GM18511 (cell line): ENCODE data around the gene LMOD2.

Experiments
- ATAC-seq: cut with Tn5 transposase; IDR thresholded peaks from one replicate; pipeline ENCODE4 v1.9.1; 2021; ENCODE audit warnings: mild to moderate bottlenecking, moderate library complexity; ENCODE audit not compliant: unreplicated experiment

LMOD2 gene

DNA sequence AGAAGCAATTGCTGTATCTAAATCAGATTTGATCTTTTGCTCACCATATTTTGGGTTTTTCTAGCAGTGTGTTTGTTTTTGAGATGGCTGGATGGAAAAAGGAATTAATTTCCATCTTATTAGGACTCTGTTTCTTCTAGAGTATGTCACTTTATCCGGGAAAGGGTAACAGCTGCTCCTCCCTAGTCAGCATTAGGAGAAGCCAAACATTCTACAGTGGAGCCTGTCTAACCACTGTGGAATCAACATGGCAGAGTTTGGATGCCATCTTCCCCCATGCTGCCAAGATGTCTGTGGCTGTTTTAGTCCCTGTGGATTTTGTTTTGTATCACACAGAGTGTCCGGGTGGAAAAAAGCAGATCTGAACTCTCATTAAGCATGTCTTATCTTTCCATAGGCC is 16.0 kb upstream of the LMOD2 start:
- no peak for ATAC-seq

DNA sequence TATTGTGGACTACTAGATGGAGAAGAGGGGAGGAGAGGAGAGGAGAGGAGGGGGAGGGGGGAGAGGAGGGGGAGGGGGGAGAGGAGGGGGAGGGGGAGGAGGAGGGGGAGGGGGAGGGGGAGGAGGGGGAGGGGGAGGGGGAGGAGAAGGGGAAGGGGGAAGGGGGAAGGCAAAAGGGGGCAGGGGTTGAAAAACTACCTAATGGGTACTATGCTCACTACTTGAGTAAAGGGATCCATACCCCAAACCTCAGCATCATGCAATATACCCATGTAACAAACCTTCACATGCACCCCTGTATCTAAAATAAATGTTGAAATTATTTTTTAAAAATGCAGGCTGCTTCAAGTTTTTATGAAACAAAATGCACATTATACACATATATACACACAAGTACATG is 15.1 kb upstream of the LMOD2 start:
- ATAC-seq: no peak

DNA sequence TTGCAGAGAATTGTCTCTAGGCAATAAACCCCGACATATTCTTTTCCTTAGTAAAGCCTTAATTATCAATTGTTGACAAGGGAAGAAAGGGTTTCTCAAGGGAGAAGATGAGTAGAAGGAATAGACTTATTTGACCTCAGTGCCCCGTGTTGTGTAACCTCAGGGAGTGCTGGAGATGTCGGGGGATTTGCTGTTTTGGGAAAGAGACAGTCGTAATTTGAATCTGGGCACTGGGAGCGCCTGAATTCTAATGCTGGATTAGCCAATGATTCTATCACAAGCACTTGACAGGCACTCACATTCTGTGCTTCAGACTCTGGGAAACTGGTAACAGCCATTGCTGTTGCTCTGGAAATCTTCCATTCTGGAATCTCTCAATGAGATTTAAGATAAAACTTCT is 13.8 kb upstream of the LMOD2 start:
- ATAC-seq: no peak

DNA sequence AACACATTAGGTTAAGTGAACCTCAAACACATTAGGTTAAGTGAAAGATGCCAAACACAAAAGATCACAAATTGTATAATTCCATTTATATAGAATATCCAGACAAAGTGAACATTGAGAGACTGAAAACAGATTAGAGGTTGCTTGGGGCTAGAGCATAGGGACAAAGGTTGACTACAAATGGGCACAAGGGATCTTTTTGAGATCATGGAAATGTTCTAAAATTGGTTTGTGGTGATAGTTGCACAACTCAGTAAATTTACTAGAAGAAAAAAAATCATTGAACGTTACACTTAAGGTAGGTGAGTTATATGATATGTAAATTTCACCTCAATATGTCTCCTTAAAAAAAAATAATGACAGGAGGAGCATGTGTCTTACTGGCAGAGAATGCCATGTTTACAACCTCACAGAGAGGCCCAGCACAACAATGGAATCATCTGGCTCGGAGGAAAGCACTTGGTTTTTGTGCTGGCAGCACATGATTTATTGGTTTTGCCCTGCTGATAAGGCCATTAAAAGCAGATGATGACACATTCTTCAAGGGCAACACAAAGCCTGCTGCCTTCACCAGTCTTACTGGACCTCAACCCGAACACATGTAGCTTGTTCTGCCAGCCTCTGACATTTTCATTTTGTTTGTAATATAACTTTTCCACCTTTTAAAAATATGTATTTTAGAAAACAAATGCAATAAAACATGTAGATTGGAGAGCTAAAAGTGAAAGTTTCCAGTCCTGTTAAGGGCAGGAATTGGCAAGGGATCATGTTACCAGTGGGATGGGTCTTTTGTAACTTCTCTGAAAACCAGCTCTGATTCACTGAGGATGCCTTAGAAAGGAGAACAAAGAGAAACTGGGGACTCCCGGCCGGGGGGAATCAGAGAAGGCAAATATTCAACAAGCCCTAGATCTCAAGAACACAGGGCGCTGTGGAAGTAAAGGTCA is 11.9 kb upstream of the LMOD2 start:
- ATAC-seq: no peak

DNA sequence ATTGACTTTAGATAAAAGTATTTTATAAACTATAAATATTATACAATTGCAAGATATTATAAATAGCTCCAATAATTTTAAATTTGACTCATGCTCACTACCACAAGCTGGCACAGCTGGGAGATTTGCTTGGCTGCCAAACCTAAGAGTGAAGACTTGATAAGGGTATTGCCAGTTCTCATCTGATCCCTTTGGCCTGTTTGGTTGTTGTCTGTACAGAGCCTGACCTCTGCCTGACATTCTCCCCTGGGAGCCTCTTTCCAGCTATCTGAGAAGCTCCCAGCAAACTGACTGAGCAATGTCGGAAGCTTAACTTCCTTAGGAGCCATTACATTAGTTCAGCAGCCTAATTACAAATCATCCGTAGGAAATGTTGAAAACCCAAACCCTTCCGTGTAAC is 10.2 kb upstream of the LMOD2 start:
- ATAC-seq: no peak

DNA sequence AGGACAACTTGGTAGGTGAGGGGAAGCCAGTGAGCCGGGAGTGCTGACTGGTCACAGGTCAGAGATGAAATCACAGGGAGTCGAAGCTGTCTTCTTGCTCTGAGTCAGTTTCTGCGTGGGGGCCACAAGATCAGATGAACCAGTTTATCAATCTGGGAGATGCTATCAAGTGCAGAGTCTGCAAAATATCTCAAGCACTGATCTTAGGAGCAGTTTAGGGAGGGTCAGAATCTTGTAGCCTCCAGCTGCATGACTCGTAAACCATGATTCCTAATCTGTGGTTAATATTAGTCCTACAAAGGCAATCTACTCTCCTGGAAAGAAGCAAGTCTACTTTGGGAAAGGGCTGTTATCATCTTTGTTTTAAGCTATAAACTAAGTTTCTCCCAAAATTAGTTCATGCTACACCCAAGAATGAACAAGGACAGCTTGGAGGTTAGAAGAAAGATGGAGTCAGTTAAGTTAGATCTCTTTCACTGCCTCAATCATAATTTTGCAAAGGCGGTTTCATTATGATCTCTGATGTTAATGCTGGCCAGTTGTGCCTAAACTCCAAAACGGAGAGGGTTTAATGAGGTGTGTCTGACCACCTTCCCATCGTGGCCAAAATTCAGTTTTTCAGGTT is 8.4 kb upstream of the LMOD2 start:
- no peak for ATAC-seq

DNA sequence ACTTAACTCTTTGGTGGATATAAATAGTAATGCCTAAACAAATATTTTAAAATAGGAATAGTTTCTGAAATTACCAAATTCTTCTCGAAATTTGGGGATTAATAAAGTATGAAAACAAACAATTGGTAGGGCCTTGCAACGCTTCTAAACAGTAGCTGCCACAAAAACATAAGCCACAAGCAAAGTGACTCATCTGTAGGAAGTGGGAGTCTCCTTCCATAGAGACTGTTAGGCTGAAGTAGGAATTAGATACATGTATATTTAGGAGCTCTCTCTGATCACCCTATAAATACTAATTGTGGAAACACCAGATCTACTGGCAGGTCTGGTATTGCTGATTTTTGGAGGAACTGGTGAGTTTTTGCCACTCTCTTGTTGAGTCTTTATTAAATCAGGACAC is 5.7 kb upstream of the LMOD2 start:
- ATAC-seq: no peak

DNA sequence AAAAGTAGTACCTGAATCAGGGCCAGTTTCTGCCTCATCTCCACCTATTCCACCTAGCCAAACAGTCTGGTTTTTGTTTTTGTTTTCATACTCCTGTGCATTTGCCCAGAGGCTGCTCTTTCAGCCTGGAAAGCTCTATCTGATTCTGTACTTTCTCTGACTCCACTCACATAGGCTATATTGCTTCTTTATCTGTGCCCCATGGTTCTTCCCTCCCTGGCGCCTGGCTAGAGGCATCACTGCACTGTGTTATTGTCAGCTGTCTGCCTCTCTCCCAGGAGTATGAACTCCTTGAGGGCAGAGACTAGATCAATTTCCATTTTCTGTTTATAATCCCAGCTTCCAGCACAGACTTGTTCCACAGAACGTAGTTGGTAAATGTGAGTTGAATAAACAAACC is 5.1 kb upstream of the LMOD2 start:
- ATAC-seq: no peak

DNA sequence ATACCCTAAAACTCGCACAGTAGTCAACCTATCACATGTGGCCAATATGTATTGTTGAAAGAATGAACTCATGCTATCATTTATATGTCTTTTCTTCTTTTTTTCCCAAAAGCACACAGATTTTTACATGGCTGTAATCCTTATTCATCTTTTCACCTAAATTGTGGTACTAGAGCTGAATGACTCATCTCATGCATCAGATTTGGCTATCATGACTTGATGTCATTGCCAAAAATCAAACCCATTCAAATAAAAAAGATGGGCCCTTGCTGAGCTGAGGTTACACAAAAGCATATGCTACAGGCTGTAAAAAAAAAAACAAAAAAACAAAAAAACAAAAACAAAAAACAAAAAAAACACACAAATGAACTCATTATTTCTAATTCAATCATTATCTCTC is 3.3 kb upstream of the LMOD2 start:
- ATAC-seq: no peak

DNA sequence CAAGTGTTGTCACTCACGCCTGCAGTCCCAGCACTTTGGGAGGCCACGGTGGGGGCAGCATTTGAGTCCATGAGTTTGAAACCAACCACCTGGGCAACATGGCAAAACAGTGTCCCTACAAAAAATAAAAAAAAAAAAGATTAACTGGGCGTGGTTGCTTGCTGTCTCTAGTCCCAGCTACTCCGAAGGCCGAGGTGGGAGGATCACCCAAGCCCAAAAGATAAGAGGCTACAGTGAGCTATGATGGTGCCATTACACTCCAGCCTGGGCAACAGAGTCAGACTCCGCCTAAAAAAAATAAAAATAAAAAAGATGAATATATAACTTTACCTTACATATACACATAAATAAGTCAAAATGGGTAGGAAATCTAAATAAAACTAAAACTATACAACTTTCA is 2.5 kb upstream of the LMOD2 start:
- no peak for ATAC-seq

DNA sequence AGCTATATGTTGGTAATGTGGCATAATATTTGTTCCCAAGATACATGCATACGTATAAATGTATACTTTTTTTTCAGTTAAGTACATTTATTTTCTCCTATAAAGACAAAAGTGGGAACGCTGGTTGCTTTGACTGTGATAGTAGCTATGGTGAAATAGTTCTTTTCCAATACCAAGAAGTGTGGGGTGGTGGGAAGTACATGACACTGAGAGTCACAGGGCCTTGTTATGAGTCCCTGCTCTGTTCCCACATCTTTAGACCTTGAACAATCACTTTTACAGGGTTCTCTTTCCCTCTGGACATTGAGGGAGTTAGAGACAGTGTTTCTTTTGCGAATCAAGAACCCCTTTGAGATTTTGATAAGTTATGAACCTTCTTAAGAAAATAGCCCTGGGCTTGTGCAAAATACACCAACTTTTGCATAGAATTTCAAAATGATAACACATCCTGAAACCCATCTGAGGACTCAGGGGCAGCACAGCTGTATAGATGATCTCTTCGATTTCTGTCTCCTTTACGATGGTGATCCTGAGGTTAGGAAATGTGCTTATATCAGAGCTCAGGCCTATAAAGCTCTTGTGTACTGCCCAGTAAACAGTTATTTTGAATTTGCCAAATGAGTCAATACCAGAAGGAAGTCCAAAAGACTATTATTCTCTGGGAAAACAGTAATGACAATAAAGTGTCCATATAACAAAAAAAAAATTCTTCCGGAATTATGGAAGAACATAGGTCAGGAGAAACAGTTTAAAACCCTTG is 1.1 kb downstream of the LMOD2 start:
- ATAC-seq: no peak

DNA sequence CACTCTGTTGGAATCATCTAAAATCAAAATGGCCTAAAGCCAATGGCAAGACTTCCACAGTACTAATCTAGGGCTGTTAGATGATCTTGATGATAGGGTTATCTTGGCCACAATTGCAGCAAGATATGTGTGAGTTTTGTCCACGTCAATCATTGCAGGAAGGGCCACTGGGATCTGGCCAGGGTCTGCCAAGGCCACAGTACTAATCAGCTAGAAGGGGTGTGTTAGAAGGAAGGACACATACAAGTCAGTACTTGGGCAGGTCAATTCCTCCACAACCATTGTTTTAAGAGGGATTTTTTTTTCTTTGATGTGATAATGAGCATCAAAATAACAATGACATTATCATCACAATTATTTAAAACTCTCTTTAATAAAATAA is 1.6 kb downstream of the LMOD2 start:
- no peak for ATAC-seq

DNA sequence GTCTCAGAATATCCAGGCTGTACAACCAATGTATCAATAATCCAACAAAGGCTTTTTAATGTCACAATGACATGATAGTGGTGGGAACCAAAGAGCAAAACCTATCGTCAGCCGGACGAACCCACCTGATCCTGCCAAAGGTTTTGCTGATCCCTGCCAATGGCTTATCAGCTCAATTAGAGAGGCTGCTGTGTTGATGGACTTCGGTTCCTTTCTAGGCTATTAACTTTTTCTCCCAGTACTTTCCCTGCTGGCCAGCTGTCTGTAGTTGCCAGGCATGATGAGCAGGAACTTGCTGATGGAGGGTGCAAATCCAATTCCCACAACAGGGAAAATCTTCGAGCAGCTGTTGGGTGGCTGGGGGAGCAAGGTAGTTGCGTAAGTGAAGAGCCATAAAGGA is 2.4 kb downstream of the LMOD2 start:
- ATAC-seq: no peak

DNA sequence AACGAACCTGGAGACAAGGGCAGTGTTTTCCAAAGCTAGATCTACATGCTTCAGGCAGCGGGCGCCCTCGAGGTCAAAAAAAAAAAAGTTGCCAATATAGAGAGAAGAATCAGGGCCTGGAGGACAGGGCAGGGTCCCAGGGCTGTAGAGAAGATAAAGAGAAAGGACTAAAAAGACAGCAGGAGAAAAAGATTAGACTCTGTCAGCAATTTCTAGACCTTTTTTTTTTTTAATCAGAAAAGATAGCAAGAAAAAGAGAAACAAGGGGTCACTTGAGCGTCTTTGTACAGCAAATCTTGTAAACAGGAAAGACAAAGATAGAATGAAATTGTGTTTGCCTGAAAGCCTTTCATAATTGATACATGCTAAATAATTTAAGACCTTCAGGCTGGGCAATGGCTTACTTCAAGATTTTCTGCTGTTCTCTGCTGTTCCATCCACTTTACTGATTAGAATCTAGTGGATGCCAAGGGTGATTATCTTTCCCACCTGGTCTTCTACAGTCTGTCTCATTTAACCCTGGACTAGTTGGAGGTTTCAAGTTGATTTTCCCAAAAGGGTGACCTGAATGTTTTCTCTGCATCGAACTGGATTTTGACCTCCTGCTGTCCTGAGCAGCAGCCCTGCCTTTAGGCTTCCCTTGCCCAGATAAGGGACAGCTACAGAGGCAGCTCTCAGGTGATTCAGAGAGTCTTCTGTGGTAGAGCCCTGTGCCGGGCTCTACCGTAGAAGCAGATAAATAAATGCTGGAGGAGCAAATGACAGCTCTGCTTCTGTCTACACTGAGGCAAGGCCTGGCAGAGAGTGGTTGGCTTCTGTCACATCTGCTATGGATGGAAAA is 5.1 kb downstream of the LMOD2 start:
- no peak for ATAC-seq

DNA sequence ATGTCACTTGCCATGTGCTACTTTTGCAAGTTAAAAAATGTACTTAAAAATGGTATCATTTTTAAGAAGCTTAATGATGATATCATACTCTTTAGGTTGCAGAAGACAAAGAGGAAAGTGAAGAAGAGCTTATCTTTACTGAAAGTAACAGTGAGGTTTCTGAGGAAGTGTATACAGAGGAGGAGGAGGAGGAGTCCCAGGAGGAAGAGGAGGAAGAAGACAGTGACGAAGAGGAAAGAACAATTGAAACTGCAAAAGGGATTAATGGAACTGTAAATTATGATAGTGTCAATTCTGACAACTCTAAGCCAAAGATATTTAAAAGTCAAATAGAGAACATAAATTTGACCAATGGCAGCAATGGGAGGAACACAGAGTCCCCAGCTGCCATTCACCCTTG is 6.1 kb downstream of the LMOD2 start:
- ATAC-seq: no peak

DNA sequence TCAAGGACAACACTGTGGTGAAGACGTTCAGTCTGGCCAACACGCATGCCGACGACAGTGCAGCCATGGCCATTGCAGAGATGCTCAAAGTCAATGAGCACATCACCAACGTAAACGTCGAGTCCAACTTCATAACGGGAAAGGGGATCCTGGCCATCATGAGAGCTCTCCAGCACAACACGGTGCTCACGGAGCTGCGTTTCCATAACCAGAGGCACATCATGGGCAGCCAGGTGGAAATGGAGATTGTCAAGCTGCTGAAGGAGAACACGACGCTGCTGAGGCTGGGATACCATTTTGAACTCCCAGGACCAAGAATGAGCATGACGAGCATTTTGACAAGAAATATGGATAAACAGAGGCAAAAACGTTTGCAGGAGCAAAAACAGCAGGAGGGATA is 6.6 kb downstream of the LMOD2 start:
- no peak for ATAC-seq

DNA sequence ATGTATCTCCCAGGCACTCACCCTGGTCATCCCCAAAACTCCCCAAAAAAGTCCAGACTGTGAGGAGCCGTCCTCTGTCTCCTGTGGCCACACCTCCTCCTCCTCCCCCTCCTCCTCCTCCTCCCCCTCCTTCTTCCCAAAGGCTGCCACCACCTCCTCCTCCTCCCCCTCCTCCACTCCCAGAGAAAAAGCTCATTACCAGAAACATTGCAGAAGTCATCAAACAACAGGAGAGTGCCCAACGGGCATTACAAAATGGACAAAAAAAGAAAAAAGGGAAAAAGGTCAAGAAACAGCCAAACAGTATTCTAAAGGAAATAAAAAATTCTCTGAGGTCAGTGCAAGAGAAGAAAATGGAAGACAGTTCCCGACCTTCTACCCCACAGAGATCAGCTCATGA is 7.1 kb downstream of the LMOD2 start:
- ATAC-seq: no peak

DNA sequence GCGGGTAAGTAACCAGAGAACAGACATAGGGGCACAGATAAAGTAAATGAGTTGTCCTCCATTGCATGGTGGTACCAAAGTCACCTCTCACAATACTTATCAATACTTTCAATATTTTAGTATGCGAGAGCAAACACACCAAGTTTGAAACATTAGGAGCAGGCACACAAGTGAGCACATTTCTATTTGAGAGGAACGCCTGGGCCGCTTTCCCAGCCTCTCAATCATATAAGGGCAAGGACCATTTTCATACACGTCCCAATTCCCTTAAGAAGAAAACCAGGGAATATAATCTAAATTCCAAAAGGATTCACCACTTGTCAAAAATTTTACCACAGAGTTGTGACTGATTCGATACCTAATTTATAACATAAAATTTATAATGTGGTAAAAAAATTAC is 7.5 kb downstream of the LMOD2 start:
- no peak for ATAC-seq

DNA sequence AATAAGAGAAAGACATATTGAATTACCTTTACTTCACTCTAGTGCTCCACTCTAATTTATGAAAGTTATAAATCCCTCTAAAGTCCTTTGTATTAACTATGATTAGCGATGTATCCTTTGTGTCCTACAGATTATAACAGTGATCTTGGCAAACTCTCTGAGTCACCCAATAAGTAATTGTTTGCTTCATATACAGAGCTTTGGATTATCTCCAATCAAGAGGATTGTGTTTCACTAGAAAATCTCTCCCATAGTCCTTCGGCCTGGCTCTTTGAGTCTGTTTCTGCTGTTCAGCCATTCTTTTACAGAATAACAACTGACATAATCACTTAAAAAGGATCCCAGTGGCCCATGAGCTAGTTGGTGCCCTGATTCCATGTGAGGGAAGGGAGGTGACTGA is 9.5 kb downstream of the LMOD2 start:
- ATAC-seq: no peak

DNA sequence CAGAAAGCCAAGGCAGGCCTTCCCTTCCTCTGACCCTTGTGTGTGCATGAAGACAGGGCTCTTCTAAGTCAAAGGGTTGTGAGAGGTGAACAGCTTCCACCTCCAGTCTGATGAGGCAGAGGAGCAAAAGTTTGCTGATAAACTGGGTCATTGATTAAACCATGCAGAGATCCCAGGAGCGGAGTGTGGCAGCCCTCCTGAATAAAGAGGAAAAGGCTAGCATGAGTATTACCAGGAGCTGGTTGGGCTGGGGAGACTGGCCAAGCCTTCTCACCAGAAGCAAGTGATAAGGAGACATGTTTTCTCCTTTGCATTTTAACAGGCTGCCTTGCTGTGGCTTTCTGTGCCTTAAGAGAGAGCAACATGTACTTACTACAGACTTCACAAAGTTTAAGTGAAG is 10.2 kb downstream of the LMOD2 start:
- ATAC-seq: no peak

DNA sequence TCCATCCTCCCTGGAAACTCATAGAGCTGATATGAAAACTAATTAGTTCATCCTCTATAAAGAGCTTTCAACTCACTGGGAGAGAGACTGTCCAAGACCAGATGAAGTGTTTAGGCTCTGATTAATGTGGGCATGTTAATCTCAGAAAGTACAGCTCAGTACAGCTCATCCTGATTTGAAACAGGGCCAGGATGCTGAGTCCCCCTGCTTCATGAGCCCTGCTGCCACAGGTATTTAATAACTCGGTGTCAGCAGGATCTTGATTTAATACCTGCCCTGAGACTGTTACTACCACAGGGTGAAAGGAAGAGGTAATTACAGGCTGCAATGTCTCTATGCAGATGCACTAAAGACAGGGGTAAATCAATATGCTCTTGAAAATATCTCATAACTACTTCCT is 10.8 kb downstream of the LMOD2 start:
- no peak for ATAC-seq
